ENCODE measurements around the gene STMN1.
"Not testable (repeated sequence)": the region's sequence is repeated elsewhere in the genome, so short reads cannot be mapped to it uniquely, and the experiment has no call there.

The STMN1 gene

DNA sequence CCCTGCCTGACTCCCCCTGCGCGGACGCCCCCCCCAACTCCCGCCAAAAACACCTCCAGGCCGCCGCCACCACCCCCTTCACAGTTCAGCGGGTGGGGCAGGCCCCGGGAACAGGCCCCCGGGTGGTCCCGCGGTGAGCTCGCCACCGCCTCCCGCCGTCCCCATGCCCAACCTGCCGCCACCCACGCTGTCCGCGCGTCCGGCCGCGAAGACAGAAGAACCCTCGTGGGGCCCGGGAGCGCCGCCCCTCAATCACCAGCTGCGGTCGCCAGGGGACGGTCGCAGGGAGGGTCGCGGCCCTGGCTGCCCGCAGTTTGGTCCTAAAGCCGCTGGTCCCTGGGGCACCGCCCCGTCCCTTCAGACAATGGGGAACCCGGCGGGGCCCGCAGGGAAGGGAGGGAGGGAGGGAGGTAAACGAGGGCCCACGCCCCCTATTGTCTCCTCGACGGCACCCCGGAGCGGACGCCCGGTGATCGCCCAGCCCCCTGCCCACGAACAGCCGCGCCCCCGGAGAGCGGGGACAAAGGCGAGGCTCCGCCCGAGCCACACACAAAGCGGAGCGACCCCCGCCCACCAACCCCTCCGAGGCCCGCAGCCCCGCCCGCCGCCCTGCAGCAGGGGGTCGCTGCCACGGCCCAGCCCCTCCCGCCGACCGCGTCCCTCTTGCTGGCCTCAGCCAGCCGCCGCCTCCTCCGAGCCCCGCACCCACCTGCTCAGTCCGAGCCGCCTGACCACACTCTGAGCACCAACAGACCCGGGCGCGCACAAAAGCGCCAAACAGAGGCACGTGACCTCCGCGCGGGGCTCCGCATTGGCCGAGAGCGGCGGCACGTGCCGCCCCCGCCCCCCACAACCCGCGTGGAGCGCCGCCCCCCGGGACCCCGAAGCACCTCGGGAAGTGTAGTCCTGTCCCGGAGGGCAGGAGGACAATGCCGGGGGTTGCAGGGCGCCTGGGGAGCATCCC, at the start of gene STMN1:
Gene STMN1 (minus strand): TSS at position 740 of the 964 bp plus-strand sequence. CDS start 1,743 bp downstream, outside the sequence.
- DNase-seq, result peak; percentile 96

DNA sequence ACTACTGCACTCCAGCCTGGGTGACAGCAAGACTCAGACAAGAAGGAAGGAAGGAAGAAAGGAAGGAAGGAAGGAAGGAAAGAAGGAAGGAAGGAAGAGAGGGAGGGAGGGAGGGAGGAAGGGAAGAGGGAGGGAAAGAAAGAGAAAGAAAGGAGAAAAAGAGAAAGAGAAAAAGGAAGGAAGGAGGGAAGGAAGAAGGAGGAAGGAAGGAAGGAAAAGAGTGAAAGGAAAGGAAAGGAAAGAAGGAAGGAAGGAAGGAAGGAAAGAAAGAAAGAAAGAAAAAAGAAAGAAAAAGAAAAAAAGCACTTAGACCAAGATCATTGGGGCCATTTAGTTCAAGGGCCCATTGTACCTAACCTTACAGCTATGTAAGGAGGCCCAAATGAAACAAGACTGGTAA, 49.3 kb upstream of the STMN1 start:
- no peak for DNase-seq

DNA sequence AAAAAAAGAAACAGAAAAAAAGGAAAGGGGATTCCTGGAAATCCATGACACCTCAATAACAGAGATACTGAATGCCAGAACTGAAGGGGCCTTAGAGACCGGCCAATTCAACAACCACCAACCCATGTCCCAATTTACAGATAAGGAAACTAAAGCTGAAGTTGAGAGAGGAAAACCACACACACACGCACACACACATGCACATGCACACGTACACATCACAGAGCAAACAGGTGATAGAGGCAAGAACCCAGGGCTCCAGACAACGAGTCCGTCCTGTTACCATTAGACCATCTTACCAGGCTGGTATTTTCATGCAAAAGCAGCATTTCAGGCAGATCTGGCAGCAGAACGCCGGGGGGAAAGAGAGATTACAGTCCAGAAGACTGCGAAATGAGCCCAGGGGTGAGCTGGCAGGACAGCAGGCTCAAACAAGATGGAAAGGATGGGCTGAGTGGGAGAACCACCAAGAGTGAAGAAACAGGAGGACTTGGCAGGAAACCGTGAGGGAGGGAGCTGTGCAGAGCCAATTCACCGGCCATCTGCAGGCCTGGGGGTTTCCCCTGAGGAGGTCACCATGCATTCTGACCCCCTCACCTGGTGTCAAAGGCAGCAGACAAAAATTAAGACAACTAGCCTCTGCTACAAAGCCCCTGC, 48.2 kb upstream of the STMN1 start:
- no peak for DNase-seq

DNA sequence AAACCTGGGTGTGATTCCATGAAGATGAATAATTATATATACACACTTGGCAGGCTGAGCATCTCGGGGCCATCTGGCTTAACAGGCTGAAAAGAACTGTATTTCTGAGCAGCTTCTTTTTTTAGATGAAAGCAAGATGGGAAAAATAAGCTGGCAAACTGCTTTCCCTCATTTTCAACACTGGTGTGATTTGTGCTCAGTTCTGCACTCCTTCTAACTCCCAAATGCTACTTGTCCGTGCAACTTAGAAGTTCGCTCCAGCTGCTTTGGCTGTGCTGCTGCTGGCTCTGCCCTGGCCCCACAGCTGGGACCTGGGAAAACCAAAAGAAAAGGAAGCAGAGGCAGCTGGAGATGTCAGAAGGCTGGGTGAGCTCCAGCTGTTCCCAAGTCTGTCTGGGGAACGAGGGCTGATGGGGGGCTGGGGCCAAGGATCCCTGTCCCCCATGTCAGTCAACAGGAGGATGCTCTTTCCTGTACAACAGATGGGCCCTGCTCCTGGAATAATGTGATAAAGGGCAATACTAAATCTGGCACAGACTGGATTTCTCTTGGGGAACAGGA, 46.7 kb upstream of the STMN1 start:
- no peak for DNase-seq

DNA sequence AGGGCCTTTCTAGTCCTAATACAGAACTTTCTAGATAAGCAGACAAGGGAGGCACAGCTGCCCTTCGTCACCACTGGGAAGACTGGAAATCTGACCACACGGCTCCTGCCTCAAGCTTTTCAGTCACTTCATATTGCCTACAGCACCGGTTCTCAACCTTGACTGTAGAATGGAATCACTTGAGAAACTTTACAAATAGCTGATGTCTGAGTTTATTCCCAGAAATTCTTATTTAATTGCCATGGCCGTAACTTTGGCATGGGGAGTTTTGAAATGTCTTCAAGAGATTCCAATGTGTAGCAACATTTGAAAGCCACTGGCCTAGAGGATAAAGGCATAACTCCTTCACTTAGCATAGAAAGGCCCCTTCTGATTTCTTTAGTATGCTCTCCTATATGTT, 42.4 kb upstream of the STMN1 start:
- DNase-seq, result no peak

DNA sequence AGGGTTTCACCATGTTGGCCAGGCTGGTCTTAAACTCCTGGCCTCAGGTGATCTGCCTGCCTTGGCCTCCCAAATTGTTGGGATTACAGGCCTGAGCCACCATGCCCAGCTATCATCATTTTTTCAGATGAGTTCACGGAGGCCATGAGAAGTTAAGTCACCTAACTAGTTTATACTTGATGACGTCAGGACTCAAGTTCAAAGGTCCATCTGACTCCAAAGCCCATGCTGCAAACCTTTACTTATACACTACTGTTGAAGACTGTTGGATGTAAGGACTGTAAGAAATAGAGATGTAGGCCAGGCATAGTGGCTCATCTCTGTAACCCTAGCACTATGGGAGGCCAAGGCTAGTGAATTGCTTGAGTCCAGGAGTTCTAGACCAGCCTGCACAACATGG, 40.8 kb upstream of the STMN1 start:
- no peak for DNase-seq

DNA sequence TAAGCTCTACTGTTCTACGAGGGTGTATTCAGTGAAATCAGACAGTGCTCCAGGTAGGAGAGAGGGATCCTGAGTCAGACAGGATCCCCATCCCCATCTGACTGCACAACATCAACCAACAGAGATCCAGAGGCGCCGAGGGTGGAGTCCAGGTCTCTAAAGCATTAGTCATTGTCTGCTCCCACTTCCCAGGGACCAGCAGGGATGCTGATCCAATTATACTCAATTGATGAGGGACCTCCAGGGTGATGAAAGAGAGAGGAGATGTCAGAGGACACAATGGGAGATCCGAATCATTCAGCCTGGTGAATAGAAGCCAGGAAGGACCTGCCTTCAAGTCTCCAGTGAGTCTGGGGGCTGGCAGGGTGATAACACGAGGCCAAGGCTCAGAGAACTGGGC, 39.5 kb upstream of the STMN1 start:
- DNase-seq, result no peak

DNA sequence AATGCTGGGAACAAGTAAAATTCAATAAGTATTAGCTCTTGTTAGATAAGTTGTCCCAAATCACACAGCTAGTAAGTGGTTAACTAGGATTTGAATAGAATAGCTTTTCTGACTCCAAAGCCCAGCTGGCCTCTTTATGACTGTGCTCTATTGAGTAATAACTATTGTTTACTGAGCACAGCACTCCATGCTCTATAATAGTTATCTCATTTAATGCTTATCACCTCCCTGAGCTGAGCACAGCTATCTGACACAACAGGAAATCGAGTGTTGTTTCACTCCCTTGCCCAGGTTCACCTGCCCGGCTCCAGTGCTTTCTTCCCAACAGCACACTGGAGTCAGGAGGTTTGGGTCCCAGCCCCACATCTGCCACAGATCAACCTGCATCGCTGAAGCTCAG, 38.8 kb upstream of the STMN1 start:
- DNase-seq, result no peak

DNA sequence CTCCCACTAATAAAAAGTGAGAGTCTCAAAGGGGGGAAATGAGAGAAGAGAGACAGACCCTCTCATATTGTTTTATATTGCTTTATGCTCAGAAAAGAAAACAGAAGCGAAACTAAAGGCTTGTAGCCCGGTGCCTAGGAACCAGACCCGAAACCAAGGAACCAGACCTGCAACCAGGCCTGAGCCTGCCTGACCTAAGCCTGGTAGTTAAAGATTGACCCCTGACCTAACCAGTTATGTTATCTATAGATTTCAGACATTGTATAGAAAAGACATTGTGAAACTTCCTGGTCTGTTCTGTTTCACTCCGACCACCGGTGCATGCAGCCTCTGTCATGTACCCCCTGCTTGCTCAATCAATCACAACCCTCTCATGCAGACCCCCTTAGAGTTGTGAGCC, 37.3 kb upstream of the STMN1 start:
- DNase-seq, result not testable (repeated sequence)

DNA sequence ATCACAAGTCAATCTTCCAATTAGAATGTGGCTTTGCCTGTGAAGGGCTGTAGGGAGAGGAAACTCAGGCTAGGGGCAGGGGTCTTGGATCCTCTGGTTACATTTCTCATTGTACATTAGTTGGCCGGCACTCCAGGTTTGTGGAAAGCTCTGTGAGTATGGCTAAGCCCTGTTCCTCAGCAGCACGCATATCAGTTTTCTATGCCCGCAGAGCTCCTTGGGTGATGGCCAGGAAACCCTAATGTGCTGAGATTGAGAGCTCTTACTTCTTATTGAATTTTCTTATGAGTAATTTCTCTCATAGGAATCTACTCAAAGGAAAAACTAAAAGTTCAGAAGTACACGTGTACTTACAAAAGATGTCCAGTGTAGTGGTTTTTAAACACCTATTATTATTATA, 30.7 kb upstream of the STMN1 start:
- no peak for DNase-seq

DNA sequence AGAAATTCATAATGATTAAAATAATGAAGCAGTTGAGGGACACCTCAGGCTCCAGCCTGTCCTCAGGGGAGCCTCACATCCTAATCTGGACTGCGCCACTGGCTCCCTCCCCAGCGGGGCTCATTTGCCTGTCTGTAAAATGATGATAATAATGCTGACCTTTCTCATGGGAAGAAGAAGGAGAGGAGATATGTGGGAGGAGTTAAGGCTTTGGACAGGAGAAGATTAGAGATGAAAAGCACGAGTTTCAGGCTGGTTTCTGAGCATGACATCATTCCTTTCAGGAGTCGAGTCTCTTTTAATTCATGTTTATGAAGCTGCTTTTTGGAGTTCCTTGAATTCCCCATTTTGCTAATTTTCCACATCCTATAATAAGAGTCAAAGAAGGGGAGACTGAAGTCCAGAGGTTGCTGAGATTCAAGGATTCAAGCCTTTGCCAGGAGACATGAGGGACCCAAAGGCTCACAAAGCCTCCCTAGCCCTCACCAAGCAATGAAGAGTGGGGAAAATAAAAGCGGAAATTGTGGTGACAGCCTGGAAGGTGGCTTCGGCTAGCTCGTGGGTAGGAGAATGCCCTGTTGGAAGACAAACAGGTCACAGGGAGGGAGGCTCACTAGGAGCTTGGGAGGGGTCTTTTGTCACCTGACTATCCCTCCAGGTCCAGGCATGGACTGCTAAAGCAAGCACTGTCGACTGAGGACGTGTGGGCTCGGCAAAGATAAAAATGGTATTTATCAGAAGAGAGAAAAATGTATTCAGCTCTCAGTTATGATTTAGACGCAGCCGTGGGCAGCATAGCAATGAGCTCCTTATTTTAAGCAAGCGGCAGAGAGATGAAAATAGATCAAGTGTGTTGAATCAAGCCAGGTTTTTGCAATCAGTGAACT, 27.5 kb upstream of the STMN1 start:
- DNase-seq, result no peak

DNA sequence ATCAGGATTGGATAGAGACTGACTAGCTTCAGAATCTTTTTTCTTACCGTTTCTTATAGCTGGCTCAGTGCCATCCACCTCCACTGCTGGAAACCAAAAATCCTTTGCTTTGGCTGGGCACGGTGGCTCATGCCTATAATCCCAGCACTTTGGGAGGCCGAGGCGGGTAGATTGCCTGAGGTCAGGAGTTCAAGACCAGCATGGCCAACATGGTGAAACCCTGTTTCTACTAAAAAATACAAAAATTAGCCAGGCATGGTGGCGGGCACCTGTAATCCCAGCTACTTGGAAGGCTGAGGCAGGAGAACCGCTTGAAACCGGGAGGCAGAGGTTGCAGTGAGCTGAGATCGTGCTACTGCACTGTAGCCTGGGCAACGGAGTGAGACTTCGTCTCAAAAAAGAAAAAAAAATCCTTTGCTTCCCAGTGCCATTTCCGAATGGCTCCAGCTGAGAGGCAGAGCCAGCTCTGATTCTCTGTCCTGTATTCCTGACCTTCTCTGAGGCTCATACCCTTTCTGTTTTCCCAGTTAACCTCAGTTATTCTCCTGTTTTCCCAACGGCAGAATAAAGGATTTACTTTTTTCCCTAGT, 26.7 kb upstream of the STMN1 start:
- DNase-seq, result not testable (repeated sequence)

DNA sequence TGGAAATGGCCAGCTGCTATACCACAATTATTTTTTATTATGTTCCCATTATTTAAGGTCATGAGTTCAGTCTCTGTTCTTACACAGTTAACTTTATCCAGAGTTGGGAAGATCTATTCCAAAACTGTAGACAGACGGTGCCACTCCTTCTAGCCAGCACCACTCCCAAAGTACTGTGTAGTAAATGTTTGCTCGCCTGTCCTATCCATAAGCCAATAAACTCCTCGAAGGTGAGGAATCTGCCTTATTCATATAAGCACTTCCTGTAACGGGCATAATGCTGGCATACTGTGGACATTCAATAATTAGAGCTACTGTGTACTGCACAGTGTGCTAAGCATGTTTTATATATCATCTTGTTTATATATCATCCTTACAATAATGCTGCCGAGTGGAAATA, 26.1 kb upstream of the STMN1 start:
- DNase-seq, result no peak

DNA sequence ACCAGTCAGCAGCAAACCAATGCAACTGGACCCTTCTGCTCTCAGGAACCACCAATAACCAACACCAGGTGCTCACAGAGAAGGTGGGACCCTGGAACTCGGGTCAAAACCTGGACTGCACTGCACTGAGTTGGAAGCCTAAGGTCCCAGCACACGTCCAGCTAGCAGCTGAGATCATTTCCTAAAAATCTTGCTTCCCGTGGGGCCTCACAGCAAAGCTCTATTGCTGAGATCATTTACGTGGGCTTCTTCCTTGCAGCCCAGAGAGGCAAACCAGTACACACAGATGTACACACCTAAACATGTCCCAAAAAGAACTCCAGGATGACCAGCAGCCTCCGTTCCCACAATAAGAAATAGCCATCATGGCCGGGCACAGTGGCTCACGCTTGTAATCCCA, 22.8 kb upstream of the STMN1 start:
- DNase-seq, result no peak

DNA sequence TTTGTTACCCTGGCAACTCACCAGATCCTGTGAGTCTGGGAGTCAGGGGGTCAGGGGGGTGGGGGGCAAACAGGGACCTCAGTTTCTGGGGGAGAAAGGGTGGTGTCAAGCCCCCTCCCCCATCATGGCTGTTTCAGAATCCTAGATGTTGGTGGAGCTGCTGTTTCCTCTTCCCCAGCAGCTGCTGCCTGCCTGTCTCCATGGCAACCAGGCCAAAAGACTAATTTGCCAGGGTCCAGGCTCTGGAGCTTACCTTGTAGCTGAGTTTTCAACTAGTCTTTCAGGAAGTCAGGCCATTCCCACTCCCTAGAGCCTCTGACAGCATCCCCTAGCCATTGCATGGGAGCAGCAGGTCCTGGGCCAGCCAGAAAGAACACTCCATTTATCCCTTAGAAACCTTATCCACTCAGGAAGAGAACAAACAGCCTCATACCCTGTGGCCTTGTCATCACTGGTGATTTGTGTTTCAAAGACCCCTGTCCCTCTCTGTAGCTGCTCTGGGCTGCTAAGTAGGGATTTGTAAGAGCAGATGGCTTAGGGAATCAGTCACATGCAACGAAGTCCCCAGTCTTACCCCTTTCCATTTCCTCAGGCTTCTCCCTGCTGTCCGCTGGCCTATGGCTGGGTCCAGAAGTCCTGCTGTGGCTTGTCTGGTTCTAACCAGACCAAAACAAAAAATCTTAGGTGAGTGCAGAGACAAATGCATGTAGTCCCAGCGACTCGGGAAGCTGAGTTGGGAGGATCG, 21.5 kb upstream of the STMN1 start:
- DNase-seq, result no peak

DNA sequence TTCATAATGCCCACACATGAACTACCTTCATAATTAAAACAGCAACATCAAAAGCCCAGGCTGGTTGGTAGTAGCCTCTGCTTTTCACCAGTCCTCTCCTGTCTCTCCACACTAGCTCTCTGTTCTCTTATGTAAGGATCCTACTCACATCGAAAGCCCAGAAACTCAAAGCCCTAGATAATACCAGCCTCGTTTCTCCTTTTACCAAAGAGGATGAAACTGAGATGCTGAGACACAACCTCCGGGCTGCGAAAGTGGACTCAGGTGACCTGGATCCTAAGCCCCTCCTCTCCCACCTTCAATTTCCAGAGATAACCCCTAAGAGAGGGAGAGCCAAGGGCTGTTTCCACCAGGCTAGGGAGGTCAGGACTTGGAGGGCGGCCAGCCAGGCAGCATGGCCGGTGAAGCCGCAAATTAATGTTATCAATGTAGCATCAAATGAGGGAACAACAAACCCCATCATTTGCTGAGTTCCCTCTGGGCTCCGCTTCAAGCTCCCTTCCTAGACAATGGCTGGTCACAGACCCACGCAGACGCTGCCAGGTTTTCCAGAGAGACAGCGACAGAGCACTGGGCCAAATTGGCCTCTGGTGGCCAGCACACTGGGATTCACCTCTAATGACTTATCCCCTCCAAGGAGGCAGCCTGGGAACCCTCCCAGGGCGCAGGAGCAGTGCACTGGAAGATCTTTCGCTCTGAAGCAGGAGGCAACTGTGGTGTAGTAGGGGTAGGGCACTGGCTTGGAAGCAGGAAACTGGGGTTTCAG, 20.7 kb upstream of the STMN1 start:
- no peak for DNase-seq

DNA sequence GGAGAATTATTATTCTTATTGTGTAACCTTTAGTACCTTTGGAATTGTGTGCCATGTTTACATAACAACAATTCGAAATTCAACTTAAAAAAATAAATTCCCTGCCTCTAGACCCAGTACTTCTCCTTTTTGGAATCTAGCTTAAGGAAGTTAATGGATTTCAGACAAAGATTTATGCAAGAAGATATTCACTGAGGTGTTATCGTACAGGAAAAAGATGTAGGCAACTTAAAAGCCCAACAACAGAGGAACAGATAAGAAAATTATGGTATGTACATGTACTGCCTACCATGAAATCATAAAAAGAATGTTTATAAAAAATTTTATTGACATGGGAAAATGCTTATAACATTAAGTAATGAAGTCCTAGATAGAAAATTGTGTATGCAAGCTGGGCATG, 18.2 kb upstream of the STMN1 start:
- DNase-seq, result no peak

DNA sequence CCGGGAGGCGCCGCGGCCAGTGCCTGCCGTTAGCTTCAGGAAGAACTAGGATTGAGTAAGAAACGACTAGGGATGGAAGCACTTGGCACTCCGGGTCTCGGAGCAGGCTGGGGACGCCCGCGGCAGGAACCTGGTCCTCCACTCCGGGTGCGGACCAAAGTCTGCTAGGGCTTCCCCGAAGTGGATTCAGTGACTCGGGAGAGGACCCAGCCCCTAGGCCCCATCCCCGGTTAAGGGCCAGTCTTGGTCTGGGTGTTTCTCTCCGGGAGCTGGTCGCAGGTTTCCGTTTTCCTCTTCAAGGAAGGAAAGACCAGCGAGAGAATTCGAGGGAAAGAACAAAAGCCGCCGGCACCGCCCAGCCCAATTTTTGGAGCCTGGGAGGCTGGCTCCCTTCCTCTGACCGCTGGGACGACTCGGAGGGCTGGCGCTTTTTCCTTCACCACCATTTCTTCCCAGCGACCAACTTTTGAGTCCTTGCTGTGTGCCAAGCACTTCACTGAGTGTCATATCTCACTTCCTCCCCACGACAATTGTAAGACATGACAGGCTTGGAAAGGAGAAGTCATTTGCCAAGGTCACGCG, 16.8 kb upstream of the STMN1 start:
- DNase-seq, result peak; percentile 17

DNA sequence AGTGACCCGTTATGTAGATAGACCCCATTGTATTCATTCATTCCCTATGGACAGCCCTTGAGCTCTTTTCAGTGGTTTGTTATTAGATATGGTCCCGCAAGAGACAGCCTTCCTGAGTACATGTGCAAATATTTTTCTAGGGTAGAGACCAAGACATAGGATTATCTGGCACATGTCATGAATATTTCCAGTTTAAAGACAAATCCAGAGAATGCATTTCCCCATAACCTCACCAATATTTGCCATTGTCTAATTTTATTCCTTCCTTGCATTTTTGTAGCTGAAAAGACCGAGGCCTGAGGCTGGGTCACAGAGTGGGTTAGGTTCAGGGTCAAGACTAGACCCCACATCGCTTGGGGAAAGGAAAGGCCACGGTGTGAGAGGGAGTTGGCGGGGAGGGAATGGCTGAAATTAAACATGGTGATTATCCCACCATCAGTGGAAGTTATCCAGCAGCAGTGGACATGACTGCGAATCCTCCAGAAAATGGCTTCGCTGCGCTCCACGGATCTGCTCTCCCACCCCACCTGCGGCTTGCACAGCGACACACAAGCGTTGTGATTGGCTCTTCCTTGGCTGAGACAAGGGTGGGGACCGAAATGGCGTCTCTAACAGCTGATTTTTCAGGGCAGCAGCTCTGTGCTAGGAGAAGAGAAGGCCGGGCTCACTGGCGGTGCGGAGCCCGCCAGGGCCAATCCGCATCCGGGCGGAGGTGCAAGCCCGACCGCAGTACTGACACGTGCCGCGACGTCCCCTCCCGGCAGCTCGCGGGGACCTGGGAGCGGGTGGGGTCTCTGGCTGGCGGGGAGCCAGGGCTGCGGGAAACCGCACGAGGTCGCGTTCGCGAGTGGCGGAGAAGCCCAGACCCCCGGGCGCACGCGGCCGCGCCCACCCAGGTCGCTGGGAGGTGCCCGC, 16.1 kb upstream of the STMN1 start:
- DNase-seq, result peak; percentile 51
